GM18873 (cell line): Measurements from ENCODE around the gene PTGDR.

ENCODE experiments used
- ATAC-seq: cut with Tn5 transposase; IDR thresholded peaks from one replicate; pipeline ENCODE4 v1.9.1; 2021; ENCODE audit warnings: mild to moderate bottlenecking, moderate library complexity, moderate number of reproducible peaks; ENCODE audit not compliant: unreplicated experiment, low FRiP score

PTGDR gene

DNA sequence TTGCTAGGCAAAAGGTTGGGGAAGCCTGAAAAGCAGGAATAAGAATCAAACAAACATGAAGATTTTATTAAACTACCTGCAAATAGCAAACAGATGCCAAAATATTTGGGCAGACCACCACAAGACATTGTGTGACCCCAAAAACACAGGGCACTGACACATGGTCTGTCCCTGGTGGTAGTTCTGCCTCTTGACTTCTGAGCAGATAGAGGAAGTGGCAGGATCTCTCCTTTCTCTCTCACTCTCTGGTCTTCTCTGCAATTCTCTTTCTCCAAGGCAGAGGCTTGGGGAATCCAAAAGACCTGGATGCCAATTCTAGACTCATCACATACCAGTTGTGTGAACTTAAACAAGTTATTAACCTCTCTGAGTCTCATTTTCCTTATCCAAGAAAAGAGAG is 4.3 kb upstream of the PTGDR start:
- ATAC-seq, result no peak

DNA sequence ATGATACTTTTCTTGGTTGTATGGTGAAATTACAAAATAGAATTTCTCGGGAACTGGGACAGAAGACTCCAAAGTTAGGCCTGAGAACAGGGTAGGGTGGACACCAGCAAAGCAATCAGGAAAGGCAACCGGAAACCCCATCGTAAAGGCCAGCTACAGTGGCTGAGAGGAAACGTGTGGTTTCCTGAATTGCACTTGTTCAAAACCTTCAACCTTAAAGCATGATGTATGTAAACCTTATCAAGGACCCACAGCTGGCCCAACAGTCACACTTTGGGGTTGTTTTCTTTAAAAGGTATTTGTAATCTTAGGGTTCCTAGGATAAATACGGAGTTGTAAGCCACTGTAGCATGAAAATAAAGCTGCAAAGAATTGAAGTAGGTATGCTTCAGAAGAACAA is 2.2 kb upstream of the PTGDR start:
- ATAC-seq, result no peak

DNA sequence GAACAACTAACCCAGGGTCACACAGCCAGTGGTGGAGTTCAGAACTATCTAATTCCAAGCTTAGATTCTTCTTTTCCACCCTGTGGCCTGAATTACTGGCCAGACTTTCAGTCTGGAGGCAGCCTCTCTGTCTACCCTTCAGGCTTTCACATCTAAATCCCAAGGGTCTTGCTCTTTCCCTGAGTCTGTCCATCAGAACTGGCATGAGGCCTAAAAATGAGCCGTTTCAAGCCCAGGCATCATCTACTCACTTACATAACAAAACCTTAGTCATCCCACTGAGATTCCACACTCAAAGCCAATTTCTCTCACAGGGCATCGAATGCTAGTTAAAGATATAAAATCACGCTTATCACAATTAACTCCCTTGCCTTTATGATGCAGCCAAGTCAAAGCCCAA is 1.3 kb upstream of the PTGDR start:
- ATAC-seq, result no peak

DNA sequence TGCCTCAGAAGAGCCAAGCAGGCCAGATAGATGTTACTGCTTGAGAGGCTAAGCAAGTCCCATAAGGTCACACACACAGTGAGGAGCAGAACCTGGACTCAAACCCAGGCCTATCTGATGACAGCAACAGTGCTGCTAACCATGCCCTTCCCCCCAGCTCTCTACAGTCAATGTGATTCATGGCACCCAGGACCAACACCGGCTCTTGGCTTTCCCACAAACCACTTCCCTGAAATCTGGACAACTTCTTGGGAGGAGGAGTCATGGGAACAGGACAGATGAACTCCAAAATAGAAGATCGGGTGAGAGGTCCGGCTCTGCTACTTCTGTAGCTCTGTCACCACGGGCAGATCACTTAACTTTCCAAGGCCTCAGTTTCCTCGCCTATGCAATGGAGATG is 716 bp upstream of the PTGDR start:
- no peak for ATAC-seq

DNA sequence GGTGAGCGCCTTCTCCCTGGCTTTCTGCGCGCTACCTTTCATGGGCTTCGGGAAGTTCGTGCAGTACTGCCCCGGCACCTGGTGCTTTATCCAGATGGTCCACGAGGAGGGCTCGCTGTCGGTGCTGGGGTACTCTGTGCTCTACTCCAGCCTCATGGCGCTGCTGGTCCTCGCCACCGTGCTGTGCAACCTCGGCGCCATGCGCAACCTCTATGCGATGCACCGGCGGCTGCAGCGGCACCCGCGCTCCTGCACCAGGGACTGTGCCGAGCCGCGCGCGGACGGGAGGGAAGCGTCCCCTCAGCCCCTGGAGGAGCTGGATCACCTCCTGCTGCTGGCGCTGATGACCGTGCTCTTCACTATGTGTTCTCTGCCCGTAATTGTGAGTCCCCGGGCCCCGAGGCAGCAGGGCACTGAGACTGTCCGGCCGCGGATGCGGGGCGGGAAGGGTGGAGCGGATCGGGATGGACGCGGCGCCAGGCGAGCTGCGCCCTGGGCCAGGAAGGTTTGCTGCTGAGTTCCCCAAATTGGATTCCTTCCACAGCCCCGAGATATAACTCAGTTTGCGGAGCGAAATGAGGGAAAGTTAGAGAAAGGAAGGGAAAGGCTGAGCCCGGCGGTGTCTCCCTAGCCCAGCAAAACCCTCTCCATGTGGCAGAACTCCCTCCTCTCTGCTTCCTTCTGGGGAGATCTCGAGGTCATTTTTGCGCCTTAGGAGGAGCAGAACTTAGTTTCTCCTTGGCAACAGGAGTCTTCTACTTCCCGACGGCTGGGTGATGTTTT is 972 bp downstream of the PTGDR start:
- ATAC-seq, result no peak

DNA sequence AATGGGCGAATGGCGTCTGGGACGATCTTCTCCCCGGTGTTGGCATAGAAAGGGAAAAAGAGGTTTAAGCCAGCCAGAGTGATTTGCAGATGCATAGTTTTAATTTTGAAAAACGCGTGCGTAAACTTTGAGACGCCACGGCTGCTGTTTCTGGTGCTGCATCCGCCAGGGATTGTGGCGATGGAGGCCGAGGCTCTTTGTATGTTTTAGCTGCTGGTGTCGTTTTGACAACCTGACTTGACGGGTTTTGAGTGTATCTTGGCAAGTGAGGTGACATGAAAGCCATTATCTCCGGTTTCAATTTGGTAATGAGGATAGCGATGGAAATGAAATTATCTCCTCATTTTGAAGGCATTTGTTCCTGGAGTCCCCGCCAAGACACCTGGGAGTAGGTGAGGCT is 1.6 kb downstream of the PTGDR start:
- no peak for ATAC-seq

DNA sequence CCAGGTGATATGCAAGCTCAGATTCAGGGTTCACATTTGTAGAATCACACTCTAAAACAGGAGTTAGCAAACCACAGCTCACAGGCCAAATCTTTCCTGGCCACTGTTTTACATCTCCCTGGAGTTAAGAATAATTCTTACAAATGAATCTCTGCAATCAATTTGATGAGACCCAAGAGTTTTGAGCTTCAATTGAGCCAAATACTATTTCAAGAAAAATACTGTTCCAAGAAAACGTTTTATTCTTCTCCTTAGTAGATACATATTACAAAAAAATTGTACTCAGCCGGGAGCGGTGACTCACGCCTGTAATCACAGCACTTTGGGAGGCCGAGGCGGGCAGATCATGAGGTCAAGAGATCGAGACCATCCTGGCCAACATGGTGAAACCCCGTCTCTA is 2.5 kb downstream of the PTGDR start:
- no peak for ATAC-seq

DNA sequence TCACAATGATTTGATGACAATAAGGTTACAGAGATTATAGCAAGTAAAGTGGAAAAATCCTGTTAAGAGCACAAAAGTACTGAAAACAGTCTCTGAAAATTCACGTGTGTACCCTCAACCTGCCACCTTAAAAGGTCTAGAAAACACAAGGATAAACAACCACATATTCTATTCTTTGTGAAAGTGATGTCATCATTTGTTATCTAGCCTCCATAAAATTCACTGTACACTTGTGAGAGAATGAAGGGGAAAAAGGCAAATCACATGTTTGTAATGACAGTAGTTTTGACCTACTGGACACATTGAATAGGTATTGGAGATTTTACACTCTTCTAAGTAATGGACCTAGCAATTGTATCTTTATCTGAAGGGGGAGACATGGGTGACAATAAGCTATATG is 4.0 kb downstream of the PTGDR start:
- no peak for ATAC-seq

DNA sequence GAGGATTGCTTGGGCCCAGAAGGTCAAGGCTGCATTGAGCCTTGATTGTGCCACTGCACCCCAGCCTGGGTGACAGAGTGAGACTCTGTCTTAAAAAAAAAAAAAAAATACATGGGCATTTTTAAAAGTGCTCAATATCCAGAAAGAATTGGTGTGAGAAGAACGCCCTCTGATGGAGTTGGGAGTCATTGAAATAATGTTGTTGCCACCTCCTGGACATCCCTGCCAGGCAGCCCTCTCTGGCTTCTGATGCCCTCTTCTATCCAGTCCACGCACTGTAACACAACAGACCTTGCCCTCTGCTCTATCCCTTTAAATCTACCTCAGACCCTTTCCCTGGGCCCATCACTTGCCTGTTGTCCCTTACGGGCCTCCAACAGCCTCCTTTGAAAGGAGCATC is 4.9 kb downstream of the PTGDR start:
- no peak for ATAC-seq

DNA sequence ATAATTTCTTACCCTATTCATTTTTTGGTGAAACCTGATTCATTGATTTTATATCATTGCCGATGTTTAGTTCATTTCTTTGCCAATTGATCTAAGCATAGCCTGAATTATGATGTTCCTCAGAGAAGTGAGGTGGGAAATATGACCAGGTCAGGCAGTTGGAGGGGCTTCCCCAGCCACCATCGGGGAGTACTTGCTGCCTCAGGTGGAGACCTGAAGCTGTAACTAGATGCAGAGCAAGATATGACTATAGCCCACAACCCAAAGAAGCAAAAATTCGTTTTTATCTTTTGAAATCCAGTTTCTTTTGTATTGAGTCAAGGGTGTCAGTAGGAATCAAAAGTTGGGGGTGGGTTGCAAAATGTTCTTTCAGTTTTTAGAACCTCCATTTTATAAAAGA is 7.9 kb downstream of the PTGDR start:
- no peak for ATAC-seq

DNA sequence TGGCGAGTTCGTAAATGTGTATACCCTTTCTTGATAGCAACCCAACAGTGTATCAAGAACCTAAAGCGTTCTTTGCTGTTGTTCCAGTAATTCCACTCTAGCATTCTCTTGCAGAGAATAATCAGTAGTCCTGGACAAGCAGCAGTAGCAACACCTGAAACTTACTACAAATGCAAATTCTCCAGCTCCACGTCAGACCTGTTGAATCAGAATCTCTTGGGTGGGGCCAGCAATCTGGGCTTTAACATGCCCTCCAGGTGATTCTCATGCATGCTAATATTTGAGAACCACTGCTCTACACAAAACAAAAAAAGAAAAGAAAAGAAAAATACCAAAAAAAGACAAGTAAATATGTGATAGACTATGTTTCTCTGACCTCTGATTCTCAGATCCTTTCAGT is 10.1 kb downstream of the PTGDR start:
- no peak for ATAC-seq

DNA sequence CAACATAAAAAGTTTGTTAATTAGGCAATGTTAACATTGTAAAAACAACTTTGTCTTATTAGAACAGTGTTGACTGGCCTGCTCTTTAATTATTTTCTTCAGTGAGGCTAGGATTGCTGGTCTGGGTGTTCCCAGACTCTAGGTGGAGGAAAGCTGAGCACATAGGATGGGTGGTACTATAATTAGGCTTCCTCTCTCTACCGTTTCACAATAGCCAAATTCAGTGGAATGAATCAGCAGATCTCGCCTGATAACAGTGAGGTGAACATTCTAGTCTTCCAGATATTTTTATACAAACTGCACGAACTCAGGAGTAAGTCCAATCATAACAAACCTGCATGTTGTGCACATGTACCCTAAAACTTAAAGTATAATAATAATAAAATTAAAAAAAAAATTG is 11.9 kb downstream of the PTGDR start:
- ATAC-seq, result no peak

DNA sequence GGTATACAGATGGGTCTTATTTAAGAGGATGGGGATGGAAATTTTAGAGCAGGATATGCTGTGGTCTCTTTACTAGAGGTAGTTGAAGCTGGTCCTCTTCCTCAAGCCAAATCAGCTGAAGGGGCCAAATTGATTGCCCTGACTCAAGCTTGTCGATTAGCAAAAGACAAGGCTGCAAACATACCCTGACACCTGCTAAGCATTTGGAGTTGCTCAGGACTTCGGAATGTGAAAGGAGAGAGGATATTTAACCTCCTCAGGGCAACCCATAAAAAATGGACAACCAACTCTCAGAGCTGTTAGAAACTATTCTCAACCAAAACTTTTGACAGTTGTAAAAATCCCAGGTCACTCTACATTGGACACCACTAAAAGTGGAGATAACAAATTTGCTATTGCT is 15.6 kb downstream of the PTGDR start:
- no peak for ATAC-seq

DNA sequence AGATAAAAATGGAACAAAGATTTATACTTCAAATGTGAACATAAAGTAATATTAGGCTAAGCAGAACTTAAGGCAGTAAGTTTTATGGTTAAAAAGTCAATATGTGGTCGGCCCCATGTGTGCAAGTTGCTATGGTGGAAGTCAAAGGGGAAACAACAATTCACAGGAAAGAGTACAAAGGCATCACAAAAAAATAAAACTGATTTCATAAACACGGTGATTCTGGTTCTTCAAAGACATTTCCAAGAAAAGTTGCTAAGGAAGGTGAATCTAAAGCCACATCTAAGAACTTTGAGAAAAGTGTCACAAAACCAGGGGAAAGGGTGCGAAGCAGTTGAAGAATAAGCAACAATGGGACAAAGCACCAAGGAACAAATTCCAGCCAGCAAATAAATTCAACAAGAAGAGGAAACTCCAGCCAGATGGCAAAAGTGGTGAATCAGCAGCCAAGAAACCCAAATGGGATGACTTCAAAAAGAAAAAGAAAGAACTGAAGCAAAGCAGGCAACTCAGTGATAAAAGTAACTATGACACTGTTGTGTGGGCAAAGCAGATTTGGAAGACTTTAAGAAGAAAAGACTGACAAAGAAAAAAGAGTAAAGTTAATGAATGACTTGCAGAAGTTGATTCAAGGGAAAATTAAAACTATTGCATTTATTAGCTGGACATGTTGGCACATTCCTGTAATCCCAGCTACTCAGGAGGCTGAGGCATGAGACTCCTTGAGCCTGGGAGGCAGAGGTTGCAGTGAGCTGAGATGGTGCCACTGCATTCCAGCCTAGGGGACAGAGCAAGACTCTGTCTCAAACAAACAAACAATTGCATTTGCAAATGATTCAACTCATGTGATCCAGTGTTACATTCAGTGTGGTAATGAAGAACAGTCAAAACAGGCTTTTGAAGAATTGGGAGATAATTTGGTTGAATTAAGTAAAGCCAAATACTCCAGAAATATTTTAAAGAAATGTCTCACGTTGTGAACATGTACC is 19.5 kb downstream of the PTGDR start:
- no peak for ATAC-seq

DNA sequence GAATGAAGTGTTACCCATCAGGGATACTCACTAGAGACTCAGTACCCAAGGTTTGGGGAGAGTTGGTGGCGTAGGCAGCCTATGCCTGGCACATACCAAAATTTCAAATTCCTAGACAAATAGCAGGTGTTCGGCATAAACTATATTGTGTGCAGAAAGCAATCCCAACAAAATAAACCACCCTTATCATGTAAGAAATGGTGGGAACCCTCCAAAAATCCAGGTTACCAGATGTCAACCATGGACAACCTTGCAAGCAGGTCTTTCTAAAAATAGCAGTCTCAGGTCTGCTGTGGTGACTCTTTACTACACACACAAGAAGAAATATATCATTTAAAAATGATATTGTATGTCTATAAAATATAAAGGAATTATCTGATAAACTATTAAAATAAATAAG is 28.9 kb downstream of the PTGDR start:
- ATAC-seq, result no peak

DNA sequence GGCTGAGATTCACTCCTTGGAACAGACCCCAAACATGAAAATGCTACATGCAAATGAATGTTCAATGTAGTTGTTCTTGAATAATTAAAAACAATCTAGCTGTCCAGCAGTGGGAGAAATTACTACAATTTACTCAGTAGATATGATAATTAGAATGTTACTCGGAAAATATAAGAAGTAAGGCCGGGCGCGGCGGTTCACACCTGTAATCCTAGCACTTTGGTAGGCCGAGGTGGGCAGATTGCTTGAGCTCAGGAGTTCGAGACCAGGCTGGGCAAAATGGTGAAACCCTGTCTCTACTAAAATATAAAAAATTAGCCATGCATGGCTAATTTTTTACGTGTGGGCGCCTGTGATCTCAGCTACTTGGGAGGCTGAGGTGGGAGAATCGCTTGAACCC is 31.3 kb downstream of the PTGDR start:
- no peak for ATAC-seq

DNA sequence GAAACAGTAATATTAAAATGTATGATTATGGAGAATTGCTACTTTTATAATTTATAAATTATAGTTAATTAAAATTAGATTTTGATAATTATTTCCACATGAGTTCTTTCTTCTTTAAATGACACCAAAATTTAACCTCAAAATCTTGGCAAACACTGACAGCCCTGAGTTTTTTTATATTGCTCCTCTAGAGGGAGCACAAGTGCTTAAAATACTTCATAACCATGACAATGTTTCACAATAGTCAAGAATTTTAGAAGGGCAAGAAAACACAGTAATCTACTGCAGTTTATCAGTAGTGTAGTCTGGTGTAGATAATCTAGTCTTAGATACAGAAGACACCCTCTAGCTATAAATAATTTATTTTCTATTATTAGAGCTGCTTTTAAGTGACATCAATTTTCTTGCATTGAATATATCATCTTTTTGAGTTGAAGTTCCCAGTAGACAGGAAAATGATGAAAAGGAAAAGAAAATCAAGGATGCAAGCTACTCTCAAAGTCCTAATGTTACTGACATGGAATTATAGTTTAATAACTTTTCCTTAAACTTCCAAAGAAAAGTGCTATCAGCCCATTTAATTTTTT is 32.3 kb downstream of the PTGDR start:
- ATAC-seq, result no peak

DNA sequence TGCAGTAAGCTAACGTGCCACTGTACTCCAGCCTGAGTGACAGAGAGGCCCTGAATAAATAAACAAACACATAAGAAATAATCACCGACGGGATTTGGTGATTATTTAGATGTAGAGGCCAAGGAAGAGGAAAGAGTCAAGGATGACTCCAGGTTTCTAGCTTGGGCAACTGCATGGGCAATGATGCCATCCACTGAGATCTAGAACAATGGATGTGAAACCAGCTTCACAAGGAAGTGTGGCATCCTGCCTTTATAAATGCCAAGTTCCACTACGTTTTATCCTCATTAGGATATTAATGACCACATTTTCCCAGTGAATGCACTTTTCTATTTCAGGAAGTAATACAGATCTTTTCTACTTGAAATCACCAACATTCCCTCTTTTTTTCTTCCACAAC is 35.7 kb downstream of the PTGDR start:
- no peak for ATAC-seq

DNA sequence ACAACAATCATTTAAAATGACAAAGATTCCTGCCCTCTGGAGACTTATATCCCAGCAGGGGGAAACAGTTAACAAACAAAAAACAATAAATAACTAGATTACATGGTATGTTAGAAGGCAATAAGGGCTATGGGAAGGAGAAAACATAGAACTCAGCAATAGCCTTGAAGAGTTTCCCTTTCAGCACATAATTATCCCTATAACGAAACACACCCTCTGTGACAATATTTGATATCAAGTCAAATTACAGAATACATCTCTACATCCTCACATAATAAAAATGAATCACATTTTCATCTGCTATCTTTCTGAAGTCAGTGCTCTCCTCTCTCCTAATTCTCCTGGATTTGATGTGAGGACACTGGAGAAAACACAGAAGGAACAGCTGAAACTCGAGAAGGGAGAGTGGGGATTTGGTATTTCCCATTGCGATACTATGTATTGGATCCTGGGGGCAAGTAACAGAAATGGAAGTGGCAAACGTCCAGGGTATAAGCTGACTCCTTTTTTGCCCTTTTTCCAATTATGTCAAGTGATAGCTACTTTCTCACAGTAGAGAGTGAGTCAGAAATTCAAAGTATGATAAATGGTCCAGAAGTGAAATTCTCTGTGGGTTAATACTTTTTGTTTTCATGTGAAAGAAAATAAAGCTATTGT is 36.9 kb downstream of the PTGDR start:
- ATAC-seq, result no peak

DNA sequence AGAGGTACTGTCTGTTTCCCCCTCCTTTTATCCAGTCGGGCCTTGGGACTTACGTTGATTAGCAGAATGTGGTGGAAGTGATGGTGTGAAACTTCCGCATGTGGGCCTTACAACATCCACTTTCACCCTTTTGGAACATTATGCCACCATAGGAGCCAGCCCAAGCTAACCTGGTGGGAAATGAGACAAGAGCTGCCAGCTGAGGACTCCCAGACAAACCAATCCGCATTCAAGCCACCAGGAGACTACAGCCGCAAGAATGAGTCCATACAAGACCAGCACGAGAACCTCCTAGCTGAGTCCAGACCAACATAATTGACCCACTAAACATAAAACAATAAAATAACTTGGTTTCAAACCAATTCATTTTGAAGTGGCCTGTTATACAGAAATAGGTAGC is 37.5 kb downstream of the PTGDR start:
- no peak for ATAC-seq

DNA sequence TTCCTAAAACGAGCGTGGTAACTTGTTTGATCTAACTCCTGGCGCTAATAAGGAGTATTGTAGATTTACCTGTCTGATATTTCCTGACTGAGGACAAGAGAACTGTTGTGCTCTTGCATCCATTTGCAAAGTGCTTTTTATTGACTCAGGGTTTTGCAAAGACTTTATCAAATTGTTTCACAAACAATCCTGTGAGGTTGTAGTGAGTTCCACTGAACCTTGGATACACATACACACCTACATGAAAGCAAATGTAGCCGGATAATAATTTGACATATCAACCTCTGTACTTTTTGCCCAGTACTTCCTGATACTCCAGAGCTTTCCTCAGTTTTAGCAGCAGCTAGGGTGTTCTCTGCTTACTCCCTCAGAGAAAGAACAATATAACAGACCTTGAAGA is 39.9 kb downstream of the PTGDR start:
- ATAC-seq, result no peak
